HG03039 (cell line): ENCODE results near the gene ALOX5.
A peak's percentile ranks its signal among the peaks of the same experiment; 100 is the strongest.

Experiments
- ATAC-seq: cut with Tn5 transposase; IDR thresholded peaks from one replicate; pipeline ENCODE4 v1.9.1; 2021; ENCODE audit warnings: mild to moderate bottlenecking, moderate library complexity; ENCODE audit not compliant: unreplicated experiment

ALOX5 gene

DNA sequence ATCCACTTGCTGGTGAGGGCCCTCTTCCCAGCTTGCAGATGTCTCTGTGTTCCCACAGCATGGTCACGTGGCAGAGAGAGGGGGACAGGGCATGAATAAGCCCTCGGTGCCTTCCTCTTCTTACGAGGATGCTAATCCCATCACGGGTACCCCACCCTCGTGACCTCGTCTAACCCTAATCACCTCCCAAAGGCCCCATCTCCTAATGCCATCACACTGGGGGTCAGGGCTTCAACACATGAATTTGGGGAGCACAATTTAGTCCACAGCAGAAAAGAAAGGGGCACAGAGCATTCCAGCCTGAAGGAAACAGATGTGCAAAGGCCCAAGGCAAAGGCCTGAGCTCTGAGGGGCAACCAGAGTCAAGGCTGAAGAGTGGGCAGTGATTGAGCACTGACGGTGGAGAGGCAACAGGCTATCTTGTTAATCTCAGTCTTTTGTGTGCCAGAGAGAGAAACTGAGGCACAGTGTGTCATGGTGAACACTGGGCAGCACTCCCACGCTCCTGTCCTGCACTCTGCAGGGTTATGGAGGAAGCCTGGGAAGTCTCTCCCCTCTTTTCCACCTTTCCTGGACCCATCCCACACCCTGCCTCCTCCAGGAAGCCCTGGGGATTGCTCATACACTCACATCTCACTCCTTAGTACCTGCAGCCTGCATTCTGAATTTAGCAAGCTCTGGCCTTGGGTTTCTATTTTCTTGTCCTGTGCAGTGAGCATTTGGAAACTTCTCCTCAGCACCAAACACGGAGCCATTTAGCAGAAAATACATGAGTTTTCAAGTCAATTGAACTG, 49.0 kb downstream of the ALOX5 start:
- no peak for ATAC-seq

DNA sequence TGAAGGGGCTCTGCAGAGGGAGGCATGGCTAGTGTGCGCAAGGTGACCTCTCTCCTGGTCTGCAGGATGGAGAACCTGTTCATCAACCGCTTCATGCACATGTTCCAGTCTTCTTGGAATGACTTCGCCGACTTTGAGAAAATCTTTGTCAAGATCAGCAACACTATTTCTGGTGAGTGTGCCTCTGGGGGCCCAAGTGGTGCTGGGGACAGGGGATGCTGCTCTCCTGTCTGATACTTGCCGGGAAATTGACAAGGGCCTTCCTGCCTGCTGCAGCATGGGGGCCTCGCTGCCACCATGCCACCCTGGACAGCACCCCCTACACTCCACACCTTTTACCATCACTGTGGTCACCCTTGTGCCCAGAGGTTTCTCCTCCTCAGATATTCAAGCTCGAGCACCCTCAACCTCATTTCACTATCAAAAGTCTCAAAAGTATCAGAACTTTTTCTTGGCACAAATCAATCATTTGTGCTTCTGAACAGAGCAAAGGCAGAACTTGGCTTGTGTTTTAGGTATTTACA, 50.0 kb downstream of the ALOX5 start:
- ATAC-seq, result no peak

DNA sequence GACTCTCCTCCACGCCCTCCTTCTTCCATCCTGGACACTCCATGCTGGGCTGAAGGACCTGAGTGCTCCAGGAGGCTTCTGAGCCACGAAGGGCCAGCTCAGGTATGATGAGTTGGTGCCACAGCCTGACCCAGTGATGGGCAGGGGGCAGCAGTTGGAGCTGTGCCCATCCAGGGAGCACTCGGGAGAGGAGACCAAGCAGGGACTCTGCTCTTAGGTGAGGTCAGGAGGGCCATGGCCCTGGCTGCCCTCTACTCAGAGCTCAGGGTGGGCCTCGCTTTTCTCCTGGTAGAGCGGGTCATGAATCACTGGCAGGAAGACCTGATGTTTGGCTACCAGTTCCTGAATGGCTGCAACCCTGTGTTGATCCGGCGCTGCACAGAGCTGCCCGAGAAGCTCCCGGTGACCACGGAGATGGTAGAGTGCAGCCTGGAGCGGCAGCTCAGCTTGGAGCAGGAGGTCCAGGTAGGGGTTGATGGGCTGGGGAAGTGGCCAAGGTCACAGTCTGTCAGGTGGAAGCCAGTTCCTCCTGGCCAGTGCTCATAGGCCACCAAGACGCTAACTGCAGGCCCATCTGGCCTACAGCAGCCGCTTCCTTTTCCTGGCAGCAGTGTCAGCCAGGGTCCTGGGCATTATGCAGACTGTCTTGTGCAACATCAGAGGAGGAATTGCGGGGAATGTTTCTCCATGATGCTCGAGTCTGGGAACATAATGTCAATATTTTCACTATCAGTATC, 50.8 kb downstream of the ALOX5 start:
- ATAC-seq, result no peak

DNA sequence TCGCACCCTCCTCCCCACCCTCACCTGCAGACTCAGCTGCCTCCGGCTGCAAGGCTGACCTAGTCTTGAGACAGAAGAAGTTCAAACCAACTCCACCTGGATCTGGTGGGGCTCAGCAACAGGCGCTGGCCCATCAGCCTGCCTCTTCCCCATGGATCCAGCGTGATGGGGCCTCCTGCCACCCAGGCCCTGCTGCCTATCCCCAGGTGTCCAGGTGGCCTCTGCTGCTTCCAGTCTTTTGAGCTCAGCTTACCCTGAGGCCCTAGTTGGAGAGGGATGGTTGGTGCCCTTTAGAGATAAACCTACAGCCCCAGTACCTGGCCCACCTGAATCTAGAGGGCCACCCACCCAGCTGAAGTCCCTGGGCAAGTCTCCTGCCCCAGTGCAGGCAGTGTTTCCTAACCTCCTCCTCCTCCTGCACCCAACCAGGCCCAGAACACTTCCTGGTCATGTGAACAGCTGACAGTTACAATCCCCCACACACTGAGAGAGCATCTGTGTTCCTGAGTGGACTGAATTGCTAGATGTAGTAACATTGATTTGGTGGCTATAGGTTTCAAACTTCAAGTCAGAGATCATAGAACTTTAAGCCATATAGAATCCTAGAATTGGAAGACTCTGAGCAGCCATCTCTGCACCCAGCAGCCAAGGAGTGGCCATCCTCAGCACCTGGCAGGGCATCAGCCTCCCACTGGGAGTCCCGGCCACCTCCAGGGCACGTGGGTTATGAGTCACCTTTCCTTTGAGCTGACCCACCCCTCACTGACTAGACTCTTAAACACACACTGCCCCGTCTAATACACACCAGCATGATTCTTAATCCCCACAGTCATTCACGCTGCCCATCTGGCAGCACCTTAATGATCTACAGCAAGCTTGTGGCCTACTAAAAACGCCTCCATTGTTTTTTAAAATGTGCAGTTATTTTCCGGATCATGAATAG, 51.9 kb downstream of the ALOX5 start:
- ATAC-seq, result no peak

DNA sequence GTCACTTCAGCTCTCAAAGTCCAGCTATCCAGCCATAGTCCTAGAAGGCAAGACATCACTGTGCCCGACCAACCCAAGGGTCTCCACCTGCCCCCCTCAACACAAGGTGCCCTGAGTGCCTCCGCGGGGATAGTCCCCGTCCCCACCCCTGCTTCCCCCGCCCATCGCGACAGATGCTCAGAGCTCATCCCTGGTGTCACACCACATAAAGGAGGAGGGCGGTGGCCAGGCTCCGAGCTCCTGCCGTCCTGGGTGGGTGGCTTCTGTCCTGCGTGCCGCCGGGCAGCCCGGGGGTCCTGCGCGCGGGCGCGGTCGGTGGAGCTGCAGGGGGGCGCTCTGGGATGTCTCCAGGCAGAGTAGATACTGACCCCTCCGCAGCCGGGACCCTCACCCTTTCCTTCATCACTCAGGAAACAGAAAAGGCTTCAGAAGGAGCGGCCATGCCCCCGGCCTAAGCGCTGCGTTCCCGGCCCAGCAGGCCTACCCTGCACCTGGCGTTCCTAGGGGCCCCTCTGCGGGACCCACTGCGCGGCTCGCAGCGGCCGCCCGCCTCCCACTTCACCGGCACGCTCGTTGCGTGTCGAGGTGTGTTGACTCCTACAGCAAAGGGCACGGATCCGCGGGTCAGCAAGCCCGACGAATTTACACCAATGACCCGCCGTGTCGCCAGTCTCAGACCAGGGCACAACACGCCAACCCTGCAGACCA, 53.4 kb downstream of the ALOX5 start:
- ATAC-seq, result no peak

DNA sequence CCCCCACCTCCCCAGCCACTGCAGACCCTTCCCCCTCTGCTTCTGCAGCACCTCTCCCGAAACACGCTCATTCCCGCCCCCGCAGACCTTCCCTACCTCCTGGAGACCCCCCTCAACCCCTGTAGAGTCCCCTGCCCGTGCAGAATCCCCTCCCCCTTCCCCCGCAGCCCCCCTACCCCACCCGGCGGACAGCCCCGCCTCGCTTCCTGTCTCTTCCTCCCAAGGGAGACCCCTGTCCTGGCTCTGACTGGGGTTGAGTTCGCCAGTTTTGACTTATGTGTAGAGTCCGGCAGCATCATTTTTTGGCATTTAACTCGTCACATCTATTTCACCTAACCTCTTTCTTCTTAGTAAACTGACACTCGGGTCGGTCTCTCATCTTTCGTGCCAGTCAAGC, 54.0 kb downstream of the ALOX5 start:
- no peak for ATAC-seq

DNA sequence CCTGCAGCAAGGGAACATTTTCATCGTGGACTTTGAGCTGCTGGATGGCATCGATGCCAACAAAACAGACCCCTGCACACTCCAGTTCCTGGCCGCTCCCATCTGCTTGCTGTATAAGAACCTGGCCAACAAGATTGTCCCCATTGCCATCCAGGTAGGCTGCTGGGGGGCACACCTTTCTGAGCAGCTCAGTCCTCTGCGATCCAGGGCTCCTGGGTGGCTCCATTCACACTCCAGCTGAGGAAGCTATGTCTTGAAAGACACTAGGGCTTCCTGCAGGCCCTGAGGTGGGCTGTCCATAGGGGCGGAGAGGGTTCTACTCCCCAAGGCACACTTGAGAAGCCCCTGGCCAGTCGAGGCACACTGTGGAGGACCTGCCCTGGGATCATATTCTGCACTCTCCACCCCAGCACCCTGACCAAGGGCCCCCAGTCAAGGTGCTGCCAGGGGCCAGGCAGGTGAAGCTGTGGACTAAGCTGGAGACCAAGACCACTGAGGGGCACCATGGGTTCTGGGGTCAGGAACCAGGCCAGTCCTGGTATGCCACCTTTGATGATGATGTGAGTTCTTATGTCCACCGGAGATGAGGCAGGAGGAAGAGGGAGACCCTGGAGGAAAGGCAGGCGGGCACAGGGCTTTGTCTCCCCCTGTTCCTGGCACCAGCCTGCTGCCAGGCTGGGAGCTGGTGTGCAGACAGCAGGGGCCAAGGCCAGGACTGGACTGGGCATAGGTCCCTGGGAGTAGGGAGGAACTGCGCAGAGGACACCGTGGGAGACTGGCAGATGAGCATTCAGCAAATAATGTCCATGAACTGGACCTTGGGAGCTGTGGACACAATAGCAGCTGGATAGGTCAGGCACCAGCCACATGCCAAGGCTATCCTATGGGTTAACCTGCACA, 54.8 kb downstream of the ALOX5 start:
- no peak for ATAC-seq

DNA sequence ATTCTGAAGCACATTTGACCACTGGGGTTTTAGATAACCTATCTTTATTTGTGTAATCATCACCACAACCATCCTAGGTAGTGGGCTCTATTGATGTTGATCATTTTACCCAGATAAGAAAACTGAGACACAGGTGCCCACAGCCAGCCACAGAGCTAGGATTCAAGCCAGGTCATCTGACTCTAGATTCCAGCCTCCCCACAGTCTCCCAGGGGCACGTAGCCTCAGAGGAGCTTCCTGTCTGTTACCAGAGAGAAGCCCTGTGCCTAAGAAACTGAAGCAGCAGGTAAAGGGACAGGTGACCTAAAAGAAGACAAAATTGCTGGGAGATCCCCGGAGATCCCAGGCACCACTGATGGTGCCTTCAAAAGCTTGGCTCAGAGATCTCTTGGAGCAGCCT, 55.8 kb downstream of the ALOX5 start:
- no peak for ATAC-seq

DNA sequence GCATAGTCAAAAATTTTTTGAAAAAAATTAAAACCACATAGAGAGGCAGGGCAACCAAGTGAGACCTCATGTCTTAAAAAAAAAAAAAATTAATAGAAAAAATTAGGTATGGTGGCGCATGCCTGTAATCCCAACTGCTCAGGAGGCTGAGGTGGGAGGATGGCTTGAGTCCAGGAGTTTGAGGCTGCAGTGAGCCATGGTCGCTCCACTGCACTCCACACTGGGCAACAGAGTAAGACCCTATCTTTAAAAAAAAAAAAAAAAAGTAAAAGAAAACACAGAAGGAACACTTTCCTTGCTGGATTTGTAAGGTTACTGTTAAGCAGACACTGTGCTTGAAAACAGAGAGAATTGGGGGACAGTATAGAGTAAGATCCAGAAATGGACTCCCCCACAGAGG, 58.1 kb downstream of the ALOX5 start:
- no peak for ATAC-seq

DNA sequence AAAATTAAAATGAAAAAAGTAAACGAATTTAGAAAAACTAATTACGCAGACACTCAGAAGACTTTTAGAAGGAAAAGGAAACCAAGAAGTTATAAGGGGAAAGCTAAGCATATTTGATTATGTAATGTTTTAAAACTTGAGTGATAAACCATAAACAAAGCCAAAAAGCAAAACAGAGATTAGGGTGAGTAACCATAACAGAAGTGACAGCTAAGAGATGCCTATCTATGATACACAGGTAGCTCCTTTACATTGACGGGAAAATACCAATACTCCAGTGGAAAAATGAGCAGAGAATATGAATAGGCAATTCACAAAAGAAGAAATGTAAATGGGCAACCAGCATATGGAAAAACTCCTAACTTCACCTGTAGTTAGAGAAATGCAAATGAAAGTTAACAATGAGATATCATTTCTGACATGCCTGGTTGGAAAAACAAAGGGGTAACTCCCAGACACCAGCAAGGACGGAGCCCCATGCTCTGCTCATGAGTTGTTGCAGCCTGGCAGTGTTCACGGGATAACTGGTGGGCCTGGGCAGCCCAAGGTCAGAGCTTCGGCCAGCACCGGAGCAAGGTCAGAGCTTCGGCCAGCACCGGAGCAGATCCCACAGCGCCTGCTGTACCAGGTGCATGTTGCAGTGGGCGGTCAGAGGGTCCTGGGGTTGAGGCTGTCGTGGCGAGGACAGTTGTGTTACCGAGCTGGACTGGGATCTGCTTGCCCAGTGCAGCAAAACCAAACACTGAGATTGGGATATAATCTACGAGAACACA, 58.9 kb downstream of the ALOX5 start:
- ATAC-seq, result no peak

DNA sequence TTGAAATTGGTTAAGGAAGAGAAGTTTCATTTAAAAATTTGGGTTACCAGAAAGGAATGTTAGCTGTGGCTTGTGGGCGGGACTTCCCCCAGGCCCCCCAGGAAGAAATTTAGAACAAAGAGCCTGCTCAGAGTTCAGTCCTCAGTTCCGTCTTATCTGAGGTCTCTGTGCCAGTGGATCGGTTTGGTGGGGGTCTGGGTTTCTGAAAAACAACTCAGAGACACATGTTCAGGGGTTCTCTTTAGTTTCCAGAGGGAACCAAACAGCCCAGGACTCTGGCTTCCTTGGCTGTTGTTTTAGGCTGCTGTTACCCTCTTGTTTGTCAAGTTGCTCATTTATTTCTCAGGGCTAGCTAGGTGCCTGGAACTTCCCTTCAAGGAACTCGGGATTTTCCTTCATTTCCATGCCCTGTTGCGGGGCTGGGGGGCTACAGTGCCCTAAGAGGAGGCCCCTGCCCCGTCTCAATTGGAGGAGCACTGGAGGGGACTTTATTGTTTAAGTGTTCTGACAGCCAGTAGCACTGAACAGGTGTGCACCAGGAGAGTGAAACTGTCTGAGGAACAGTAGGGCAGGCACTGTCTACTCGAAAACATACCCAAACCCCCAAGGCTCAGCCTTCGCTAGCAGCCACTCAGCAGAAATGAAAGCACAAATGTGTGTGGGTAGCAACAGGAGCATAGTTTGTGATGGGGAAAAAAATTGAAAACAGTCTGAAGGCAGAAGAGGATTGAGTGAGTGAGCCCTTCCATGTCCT, 59.9 kb downstream of the ALOX5 start:
- peak; percentile 93 for ATAC-seq

DNA sequence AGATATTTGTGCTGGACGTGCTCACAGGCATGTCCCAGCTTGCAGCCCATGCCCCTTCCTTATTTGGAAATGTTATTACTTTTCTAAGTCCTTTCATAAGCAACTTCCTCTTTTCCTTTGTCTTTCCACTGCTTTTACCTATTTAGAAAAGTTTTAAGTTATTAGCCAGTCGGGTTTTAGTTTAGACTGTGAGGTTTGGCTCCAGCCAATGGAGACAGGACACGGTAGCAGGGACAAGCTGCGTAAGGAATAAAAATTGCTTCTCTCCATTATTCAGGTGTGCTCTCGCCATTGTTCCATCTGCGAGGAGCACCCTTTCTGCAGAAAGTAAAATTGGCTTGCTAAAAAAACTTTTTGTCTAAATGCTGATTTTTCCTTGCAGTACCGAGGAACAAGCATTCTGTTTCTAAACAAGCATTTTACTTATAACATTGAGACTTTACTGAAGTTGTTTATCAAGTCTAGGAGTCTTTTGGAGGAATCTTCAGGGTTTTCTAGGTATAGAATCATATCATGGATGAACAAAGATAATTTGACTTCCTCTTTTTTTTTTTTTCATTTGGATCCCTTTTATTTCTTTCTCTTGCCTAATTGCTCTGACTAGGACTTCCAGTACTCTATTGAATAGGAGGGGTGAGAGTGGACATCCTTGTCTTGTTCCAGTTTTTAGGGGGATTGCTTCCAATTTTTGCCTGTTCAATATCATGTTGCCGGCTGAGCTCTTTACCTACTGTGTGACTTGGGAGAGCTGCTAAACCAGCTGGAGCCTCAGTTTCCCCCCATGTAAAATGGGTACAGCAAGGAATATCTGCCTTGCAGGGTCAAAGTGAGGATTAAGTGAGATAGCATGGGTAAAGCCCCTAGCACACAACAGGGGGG, 63.8 kb downstream of the ALOX5 start:
- ATAC-seq, result no peak

DNA sequence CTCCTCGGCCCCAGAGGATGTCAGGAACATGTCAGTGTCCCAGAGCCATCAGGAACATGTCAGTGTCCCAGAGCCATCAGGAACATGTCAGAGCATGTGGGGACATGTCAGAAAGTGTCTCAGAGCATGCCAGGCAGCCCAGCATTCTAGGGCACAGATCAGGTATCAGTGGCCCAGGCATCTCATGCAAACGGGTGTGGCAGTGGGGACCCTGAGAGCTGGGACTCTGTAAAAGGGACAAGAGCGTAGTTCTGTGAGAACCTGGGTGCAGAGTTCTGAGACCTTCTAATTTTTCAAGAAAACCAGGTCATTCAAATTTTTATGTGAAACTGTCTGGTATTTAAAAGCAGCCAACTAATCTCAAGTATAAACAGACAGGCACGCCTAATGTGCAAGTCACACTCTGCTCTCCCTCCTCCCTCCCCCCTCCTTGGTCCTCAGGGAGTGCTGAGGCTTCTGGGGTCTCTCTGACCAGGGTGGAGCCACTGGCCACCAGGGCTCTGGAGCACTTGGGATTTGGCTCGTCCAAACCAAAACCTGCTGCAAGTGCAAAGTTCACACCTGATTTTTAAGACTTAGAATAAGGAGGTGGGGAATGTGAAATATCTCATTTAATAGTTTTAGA, 64.6 kb downstream of the ALOX5 start:
- ATAC-seq, result no peak

DNA sequence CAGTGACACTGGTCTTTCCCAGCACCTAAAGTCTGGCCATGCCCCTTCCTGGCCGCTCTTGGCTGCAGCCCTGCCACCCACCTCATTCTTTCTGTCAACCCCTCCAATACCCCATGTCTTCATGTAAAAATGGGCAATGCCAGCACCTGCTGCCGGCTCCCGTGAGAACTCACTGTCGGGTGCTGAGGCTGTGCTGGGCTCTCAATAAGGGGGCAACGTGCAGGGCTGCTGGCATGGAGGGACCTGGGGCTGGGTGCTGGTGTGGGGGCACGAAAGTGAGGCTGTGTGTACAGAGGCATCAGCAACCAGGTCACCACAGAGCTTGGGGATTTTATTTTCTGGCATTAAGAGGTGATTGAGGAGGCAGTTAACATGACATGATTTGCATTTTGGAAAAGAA, 65.3 kb downstream of the ALOX5 start:
- ATAC-seq, result no peak

DNA sequence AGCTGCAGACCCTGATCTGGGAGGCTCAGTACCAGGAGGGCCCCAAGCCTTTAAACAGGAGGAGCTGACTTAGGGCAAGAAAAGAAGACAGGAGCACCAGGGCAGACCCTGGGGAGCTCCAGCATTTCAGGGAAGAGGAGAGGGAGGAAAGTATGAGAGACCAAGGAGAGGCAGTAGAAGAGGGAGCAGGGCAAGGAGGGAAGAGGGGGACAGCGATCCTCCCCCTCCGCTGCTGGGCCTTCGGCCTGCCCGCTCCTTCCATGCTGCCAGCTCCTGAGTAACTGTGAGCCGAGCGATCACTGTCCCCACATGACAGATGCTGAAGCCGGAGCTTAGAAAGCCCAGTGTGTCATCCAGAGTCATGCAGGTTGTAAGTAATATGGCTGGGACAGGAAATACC, 65.9 kb downstream of the ALOX5 start:
- no peak for ATAC-seq

DNA sequence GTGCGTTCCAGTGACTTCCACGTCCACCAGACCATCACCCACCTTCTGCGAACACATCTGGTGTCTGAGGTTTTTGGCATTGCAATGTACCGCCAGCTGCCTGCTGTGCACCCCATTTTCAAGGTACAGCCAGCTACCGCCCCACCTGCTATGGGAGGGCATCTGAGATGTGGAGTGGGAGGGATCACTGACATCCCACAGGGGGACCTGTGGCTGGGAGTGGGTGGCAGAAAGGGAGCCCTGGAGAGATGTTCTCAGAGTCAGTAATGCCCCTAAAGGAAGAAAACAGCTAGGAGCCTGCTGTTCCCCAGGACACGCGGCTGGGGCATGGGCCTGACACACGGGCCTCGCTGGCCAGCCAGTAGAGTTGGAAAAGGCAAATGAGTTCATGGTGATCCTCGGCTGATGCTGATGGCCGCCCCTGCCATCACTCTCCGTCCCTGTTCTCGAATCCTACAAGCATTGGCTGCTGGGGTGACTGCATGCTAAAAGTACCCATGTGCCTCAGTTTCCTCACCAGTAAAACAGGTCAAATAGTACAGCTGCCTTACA, 66.6 kb downstream of the ALOX5 start:
- no peak for ATAC-seq
